SU-DHL-6 (cell line): ENCODE data around the gene PLA2G4A.

ENCODE experiments used
- H2AFZ ChIP-seq: fragments of 200-600 bp; sonication (generic); 2 replicates; pipeline ENCODE4 v1.6.1; 2014; ENCODE audit warnings: low read depth, mild to moderate bottlenecking, moderate library complexity, mixed read lengths, antibody characterized with exemption, low read length; ENCODE audit not compliant: severe bottlenecking
- H3F3A ChIP-seq: fragments of 200-600 bp; shearing (Covaris generic); 2 replicates; pipeline ENCODE4 v1.6.0; 2016; ENCODE audit warnings: antibody characterized with exemption, mild to moderate bottlenecking; ENCODE audit not compliant: insufficient read depth
- H3K27ac ChIP-seq: fragments of 200-600 bp; sonication (generic); 2 replicates; pipeline ENCODE4 v1.5.1; 2016; ENCODE audit warnings: low read depth, mild to moderate bottlenecking, low read length, moderate library complexity, mixed read lengths
- H3K27me3 ChIP-seq: fragments of 200-600 bp; sonication (generic), shearing (Covaris generic); 2 replicates; pipeline ENCODE4 v1.6.0; 2014; ENCODE audit warnings: mild to moderate bottlenecking, low read length
- H3K36me3 ChIP-seq: fragments of 200-600 bp; sonication (generic); 2 replicates; pipeline ENCODE4 v1.6.1; 2014; ENCODE audit warnings: mild to moderate bottlenecking, low read length, mixed read lengths
- H3K4me2 ChIP-seq: fragments of 300-600, 200-600 bp; shearing (Covaris generic), sonication (generic); 2 replicates; pipeline ENCODE4 v1.6.0; 2014; ENCODE audit warnings: low read length, low read depth, mild to moderate bottlenecking; ENCODE audit not compliant: poor library complexity, severe bottlenecking
- H3K4me3 ChIP-seq: fragments of 200-600 bp; sonication (generic); 2 replicates; pipeline ENCODE4 v1.5.1; 2014; ENCODE audit warnings: antibody characterized with exemption, low read length, mild to moderate bottlenecking, mixed read lengths; ENCODE audit not compliant: insufficient read depth, poor library complexity, severe bottlenecking
- H3K79me2 ChIP-seq: fragments of 200-600 bp; sonication (generic); 2 replicates; pipeline ENCODE4 v1.6.1; 2014; ENCODE audit warnings: mild to moderate bottlenecking, low read length, moderate library complexity; ENCODE audit not compliant: insufficient read depth
- H3K9ac ChIP-seq: fragments of 200-600 bp; sonication (generic); 2 replicates; pipeline ENCODE4 v1.7.0; 2014; ENCODE audit warnings: mild to moderate bottlenecking, low read length
- H3K9me2 ChIP-seq: fragments of 200-600 bp; sonication (generic); replicated peaks from 2 replicates; pipeline ENCODE4 v1.6.1; 2014; ENCODE audit warnings: low read length; ENCODE audit not compliant: insufficient read depth
- H3K9me3 ChIP-seq: fragments of 200-600 bp; sonication (generic); 2 replicates; pipeline ENCODE4 v1.6.1; 2014; ENCODE audit warnings: low read length, mixed read lengths; ENCODE audit not compliant: insufficient read depth
- H4K20me1 ChIP-seq: fragments of 200-600 bp; sonication (generic); 2 replicates; pipeline ENCODE4 v1.6.1; 2014; ENCODE audit warnings: low read depth, mild to moderate bottlenecking, antibody characterized with exemption, low read length, moderate library complexity, mixed read lengths
- EZH2phosphoT487 ChIP-seq: fragments of 200-600 bp; sonication (generic), shearing (Covaris generic); conservative IDR thresholded peaks from 2 replicates; pipeline ENCODE4 v1.6.1; 2018; ENCODE audit warnings: mild to moderate bottlenecking, antibody characterized with exemption, low read length, moderate library complexity, mixed read lengths
- TF ChIP-seq, protein P1 (sequence below): fragments of 200-600 bp; sonication (generic); IDR thresholded peaks from one replicate; pipeline ENCODE4 v1.5.1; 2017; ENCODE audit warnings: antibody characterized with exemption, mild to moderate bottlenecking, low read length, moderate library complexity; ENCODE audit not compliant: insufficient read depth, poor library complexity, severe bottlenecking

Gene PLA2G4A

DNA sequence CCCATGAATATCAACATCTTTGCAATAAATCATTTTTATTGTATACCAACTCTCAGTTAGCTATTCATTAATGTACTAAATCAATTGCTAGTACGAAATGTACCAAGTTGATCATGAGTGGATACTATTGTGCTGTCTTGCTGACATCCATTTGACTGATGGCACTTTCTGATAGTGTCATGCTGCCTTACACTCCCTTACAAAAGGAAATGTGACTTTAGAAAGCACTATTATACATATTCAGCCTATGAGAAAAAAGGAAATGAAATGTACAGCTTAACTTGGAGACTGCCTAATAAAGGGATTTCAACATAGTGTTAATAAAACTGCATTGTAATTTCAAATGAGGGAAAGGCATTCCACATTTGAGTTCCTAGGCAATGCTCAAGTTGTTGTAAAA is 52.2 kb downstream of the PLA2G4A start:
- H3K9me3 ChIP-seq = no peaks in the 10 kb centered on the region
- no peaks in the 10 kb centered on the region for H3F3A ChIP-seq
- H3K27ac ChIP-seq = no peak overlapping the region
- no peak overlapping the region for H2AFZ ChIP-seq
- no peak overlapping the region for H3K4me3 ChIP-seq
- no peaks in the 10 kb centered on the region for H3K79me2 ChIP-seq
- TF ChIP-seq, protein P1, sequence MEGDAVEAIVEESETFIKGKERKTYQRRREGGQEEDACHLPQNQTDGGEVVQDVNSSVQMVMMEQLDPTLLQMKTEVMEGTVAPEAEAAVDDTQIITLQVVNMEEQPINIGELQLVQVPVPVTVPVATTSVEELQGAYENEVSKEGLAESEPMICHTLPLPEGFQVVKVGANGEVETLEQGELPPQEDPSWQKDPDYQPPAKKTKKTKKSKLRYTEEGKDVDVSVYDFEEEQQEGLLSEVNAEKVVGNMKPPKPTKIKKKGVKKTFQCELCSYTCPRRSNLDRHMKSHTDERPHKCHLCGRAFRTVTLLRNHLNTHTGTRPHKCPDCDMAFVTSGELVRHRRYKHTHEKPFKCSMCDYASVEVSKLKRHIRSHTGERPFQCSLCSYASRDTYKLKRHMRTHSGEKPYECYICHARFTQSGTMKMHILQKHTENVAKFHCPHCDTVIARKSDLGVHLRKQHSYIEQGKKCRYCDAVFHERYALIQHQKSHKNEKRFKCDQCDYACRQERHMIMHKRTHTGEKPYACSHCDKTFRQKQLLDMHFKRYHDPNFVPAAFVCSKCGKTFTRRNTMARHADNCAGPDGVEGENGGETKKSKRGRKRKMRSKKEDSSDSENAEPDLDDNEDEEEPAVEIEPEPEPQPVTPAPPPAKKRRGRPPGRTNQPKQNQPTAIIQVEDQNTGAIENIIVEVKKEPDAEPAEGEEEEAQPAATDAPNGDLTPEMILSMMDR = no peak
- no peak for TF ChIP-seq EZH2phosphoT487
- no peaks in the 10 kb centered on the region for H3K9me2 ChIP-seq
- H3K36me3 ChIP-seq = no peaks in the 10 kb centered on the region
- H3K9ac ChIP-seq = no peak overlapping the region
- no peak overlapping the region for H3K4me2 ChIP-seq
- no peaks in the 10 kb centered on the region for H4K20me1 ChIP-seq
- H3K27me3 ChIP-seq = no peaks in the 10 kb centered on the region

DNA sequence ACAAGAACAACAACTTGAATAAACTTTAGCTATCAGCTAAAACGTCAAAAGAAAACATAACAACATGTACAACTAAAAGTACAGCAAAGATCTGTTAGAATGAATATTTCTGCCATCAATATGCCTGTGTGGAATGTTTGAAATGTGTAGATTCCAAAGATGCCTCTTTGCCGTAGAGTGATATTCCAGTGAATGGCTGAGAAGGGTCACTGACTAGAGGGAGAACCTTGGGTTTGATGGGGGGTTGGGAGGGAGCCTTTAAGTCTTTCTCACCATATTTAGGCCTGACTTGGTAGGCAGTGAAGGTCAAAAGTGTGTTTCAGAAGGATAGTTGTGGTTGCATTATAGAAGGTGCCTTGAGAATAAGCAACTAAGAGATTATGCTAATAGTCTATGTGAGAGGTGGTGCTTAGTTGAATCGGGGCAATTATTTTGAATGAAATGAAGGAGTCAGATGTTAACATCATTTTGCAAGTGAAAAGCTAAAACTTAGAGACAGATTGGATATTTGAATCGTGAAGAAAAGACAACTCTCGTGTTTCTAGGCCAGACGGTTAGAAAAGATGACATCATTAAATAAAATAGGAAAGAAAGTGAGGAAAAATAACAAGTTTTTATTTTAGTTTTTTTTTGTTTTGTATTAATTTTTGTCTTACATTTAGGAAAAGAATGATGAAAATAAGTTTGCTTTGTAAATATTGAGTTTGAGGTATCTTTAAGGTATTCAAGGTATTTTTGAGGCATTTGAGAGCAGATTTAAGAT is 53.8 kb downstream of the PLA2G4A start:
- no peaks in the 10 kb centered on the region for H3K27me3 ChIP-seq
- no peaks in the 10 kb centered on the region for H3K79me2 ChIP-seq
- H3K9me3 ChIP-seq = no peaks in the 10 kb centered on the region
- H3K9me2 ChIP-seq = no peaks in the 10 kb centered on the region
- H3F3A ChIP-seq = no peaks in the 10 kb centered on the region
- no peaks in the 10 kb centered on the region for H4K20me1 ChIP-seq
- H3K27ac ChIP-seq = no peak overlapping the region
- H3K9ac ChIP-seq = no peak overlapping the region
- no peak overlapping the region for H3K4me3 ChIP-seq
- no peak overlapping the region for H2AFZ ChIP-seq
- TF ChIP-seq, protein P1 = no peak
- TF ChIP-seq EZH2phosphoT487 = no peak
- no peaks in the 10 kb centered on the region for H3K36me3 ChIP-seq
- H3K4me2 ChIP-seq = no peak overlapping the region

DNA sequence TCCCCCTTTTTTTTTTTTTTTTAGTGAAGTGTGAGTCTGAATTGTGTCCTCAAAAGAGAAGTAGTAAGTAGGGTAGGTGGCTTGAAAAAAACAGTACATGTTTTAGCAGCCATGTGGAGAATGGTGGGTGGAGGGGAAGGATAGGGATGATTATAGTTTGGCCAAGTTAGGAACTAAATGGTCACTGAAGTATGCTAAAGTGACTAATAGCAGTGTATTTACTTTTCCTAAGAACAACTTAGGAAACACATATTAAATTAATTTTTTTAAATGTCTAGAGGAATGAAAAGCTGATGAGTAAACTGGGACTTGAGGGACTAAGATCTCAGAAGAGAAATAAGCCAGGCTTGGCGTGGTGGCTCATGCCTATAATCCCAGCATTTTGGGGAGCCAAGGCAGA is 55.5 kb downstream of the PLA2G4A start:
- Histone ChIP-seq H3K27me3 (no peaks in the 10 kb centered on the region), H3K36me3 (no peaks in the 10 kb centered on the region), H3K4me3 (no peak overlapping the region), H3K9me2 (no peaks in the 10 kb centered on the region), H3K9me3 (no peaks in the 10 kb centered on the region), H2AFZ (no peak overlapping the region), H3F3A (no peaks in the 10 kb centered on the region), H3K9ac (no peak overlapping the region), H3K79me2 (no peaks in the 10 kb centered on the region), H3K4me2 (no peak overlapping the region), H3K27ac (no peak overlapping the region), H4K20me1 (no peaks in the 10 kb centered on the region)
- TF ChIP-seq EZH2phosphoT487 = no peak
- TF ChIP-seq, protein P1 = no peak
